GM12875 (cell line): ENCODE measurements around the gene C10orf105.

ENCODE experiments used
- H3K4me3 ChIP-seq: one replicate; pipeline ENCODE4 v1.5.1; 2011; ENCODE audit warnings: low read depth, low read length, control low read depth
- TF ChIP-seq, protein P1 (sequence below): IDR thresholded peaks from 2 replicates; pipeline ENCODE4 v1.5.1; 2011; ENCODE audit warnings: low read depth, mild to moderate bottlenecking, control low read depth, inconsistent platforms, low read length, moderate library complexity, borderline replicate concordance; ENCODE audit not compliant: insufficient read depth

C10orf105 gene

DNA sequence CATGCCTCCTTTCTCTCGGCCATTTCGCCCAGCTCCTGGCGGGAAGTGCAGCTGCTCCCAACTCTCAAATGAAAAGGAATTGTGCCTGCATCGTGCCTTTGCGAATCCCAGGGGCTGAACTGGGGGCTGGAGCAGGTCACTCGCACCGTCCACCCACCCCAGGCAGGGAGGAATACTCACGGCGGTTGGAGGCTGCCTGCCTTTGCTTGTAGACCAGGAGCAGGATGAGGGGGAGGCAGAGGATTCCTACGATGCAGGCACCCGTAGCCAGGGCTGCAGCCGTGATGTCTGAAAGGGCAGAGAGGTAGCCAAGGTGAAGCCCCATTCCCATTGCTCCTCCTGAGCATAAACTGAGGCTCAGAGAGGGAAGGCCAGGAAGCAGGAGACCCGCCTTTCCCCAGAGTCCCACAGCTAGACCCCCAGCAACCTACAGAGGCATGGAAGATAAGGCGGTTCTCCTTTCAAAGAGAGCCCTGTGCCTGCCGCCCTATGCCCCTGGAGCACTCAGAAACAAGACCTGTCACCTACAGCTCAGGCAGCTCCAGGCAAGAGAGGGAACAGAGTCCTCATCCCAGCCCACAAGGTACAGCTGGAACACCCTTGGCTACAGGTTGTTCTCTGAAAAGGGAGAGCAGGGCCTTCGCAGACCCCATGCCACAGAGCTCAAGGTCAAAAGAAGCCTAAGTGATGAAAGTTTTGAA, 35.8 kb upstream of the C10orf105 start:
- no peak overlapping the region for H3K4me3 ChIP-seq
- TF ChIP-seq, protein P1, sequence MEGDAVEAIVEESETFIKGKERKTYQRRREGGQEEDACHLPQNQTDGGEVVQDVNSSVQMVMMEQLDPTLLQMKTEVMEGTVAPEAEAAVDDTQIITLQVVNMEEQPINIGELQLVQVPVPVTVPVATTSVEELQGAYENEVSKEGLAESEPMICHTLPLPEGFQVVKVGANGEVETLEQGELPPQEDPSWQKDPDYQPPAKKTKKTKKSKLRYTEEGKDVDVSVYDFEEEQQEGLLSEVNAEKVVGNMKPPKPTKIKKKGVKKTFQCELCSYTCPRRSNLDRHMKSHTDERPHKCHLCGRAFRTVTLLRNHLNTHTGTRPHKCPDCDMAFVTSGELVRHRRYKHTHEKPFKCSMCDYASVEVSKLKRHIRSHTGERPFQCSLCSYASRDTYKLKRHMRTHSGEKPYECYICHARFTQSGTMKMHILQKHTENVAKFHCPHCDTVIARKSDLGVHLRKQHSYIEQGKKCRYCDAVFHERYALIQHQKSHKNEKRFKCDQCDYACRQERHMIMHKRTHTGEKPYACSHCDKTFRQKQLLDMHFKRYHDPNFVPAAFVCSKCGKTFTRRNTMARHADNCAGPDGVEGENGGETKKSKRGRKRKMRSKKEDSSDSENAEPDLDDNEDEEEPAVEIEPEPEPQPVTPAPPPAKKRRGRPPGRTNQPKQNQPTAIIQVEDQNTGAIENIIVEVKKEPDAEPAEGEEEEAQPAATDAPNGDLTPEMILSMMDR = no peak

DNA sequence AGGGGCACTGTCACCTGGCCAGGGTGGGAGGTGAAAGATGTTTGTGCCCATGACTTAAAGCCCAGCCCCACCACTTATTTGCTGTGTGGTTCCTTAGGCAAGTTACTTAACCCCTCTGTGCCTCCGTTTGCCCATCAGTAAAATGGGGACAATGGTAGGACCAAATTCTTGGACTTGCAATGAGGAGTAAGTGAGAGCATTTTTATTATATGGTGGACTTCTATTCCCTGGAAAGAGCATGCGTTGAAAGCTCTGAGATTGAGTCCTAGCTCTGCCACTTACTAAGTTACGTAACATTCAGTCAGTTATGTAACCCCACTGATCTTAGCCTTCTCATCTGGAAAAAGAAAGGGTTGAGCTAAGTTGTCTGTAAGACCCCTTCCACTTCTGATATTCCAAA, 35.0 kb upstream of the C10orf105 start:
- TF ChIP-seq, protein P1 = no peak
- H3K4me3 ChIP-seq = no peak overlapping the region

DNA sequence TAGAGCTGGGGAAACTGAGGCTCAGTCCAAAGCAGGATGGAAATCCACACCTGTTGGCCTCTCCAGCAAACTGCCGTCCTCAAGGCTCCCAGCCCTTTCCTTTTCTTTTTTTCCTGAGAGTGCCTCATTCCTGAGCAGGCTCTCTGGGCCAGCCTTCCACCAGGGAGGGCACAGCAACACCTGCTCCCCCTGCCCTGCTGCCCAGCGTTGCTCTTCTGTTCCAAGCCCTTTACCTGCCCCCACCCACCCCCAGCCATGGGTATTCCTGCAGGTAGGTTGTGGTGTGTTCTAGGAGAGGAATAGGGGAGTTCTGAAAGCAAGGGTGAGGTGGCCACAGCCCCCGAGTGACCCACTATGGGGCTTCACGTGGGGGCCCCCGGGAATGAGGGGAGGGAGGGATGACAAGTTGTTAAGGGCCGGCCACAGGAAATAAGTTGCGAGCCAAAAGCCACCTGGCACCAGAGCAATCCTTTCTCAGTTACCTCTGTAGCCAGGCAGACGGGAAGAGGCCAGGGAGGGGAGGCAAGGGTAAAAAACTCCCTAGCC, 34.5 kb upstream of the C10orf105 start:
- H3K4me3 ChIP-seq = no peak overlapping the region
- TF ChIP-seq, protein P1 = no peak

DNA sequence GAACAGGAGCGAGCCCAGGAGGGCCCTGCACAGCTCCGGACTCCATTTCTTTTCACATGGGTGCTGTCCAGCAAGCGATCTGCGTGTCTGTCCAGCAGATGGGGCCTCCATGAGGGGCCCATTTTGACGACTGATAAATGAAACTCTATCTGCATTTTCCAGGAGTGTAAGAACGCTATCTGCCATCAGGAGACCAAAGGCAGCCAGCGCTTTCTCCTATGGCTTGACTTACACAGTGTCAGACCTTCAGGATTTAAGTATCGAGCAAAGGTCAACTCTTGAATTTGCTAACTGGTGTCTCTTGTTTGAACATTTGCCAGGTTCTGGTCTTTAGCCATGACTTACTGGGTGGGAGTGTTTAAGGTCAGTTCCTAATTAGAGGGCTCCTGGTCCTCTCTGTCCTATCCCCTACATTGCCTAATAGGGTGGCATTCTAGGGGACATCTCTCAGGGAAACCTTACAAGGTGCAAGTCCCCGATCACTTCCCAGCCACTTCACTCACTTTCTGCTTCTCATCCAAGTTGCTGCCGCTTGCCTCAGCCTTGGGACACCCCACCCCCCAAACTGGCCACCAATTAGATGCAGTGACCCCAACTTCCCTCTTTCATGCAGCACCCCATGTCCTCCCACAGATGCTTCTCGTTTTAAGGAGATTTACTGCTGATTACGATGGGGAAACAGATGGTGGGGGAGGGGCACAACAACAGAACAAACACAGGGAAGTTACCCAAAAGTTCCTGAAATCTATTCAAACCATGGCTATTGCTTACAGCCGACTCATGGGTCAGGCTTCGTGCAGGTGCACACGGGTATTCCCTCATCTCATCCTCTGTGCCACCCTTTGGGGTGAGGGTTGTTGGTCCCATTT, 33.7 kb upstream of the C10orf105 start:
- TF ChIP-seq, protein P1 = no peak

DNA sequence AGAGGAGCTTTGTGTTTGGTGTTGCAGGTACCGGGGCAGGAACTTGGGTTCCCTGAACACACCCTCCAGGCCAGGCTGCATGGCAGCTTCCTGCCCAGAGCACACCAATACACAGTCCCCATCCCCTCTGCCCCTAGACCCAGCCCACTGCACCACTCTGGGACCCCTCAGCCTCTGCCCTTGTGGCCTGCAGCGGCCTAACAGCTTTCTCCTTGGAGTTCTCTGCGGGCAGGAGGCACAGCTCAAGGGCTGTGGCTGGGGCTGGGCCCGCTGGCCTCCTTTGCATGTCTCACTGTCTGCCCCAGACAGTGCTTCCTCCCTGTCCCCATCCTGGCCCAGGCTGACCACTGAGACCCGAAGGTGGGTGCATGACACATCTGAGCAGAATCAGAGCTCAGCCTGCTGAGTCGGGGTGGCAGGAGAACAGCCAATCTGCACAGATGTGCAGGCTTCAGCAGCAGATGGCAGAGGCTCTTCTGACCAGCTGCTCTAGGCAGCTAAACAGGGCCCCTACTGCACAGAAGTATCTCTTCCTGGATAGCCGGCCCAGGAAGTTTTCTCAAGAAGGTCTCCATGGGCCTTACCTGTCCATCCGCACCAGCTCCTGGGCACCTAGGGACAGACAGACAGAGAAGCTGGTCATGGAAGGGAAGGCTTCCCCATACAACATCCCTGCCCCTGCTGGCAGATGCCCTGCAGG, 33.0 kb upstream of the C10orf105 start:
- H3K4me3 ChIP-seq = no peak overlapping the region
- TF ChIP-seq, protein P1 = no peak

More for the DNA sequence above, 33.7 kb upstream of the C10orf105 start:
- H3K4me3 ChIP-seq = no peak overlapping the region

DNA sequence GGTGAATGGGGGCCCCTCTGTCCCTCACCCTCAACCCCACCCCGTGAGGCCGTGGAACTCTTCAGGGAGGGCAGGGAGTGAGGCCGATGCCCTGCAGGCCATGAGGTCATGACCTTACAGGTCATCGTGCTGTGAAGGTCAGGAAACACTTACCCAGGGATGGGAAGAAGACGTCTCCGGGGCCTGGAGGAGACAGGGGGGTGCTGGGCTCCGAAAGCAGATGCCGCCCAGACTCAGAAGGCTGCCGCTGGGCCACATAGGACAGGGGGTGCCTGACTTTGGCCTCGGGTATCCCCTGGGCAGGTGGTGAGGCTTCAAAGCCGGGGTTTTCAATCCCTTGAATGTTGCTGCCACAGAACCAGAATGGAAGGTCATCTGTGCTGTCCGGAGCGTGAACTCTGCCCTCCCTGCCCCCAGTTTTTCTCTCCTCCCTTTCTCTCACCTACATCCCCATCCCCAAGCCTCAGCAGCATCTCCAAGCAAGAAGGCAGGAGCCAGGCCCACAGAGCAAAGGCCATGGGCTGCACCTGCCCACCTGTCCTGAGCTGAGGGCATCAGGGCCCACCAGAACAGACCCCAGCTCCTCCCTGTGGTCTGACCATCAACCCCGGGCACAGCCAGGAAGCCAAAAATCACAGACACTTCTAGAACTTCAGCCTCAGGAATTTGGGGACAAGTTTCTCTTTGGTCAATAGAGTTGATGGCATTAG, 32.1 kb upstream of the C10orf105 start:
- TF ChIP-seq, protein P1 = no peak
- H3K4me3 ChIP-seq = no peak overlapping the region
